CD4-positive, alpha-beta memory T cell (primary cell): ENCODE results near the gene NR2C1. TPM values are rescaled to one million over a fixed set of nuclear protein-coding genes. Genes with fewer than 3 reads are reported as not detected.

Experiments used
- CTCF ChIA-PET: fragments of 350-600 bp; sonication (Branson Sonifier 250); formaldehyde crosslinking; loops from one replicate; lab custom pipeline; 2021; ENCODE audit warnings: inconsistent platforms; ENCODE audit not compliant: partially characterized antibody; lab: Charles Lee
- POLR2A ChIA-PET: fragments of 350-600 bp; sonication (Branson Sonifier 250); formaldehyde crosslinking; loops from one replicate; lab custom pipeline; 2021; ENCODE audit not compliant: partially characterized antibody; lab: Charles Lee
- DNase-seq, 5 donors: peaks; one replicate each; pipeline versions ENCODE4 v3.0.0 to v3.0.0-alpha.2; 2020 to 2022; ENCODE audit warnings: mixed read lengths in 1 of 5
- H3K27ac ChIP-seq: one replicate; pipeline ENCODE4 v1.7.0; 2013; ENCODE audit warnings: low read depth, low read length
- H3K27me3 ChIP-seq: 2 replicates; pipeline ENCODE4 v1.7.0; 2013; ENCODE audit warnings: mild to moderate bottlenecking, low read length, moderate library complexity; ENCODE audit not compliant: insufficient read depth
- H3K36me3 ChIP-seq: 2 replicates; pipeline ENCODE4 v1.7.0; 2013; ENCODE audit warnings: mild to moderate bottlenecking, low read length, moderate library complexity; ENCODE audit not compliant: insufficient read depth
- H3K4me1 ChIP-seq: 2 replicates; pipeline ENCODE4 v1.7.0; 2013; ENCODE audit warnings: mild to moderate bottlenecking, low read length, moderate library complexity; ENCODE audit not compliant: insufficient read depth
- H3K4me3 ChIP-seq, 2 donors: one replicate each; pipeline ENCODE4 v1.7.0; 2013; ENCODE audit warnings: low read length in 2 of 2, mild to moderate bottlenecking in 1 of 2
- H3K9me3 ChIP-seq, 2 donors: one replicate each; pipeline ENCODE4 v1.7.0; 2013; ENCODE audit warnings: low read length in 2 of 2, control low read depth in 1 of 2; ENCODE audit not compliant: control insufficient read depth in 1 of 2
- H3K27ac Mint-ChIP-seq, 7 donors: one replicate each; pipeline ENCODE4 v1.8.0; 2020 to 2021; ENCODE audit warnings: mixed read lengths in 7 of 7, mild to moderate bottlenecking in 6 of 7, inconsistent platforms in 3 of 7, moderate library complexity in 3 of 7
- H3K27me3 Mint-ChIP-seq, 2 donors: one replicate each; pipeline ENCODE4 v1.8.0; 2020 to 2021; ENCODE audit warnings: mixed read lengths in 2 of 2
- H3K36me3 Mint-ChIP-seq, 2 donors: one replicate each; pipeline ENCODE4 v1.8.0; 2020 to 2021; ENCODE audit warnings: mixed read lengths in 2 of 2, inconsistent platforms in 1 of 2, mild to moderate bottlenecking in 1 of 2
- H3K4me1 Mint-ChIP-seq, 4 donors: one replicate each; pipeline ENCODE4 v1.8.0; 2020 to 2021; ENCODE audit warnings: mixed read lengths in 4 of 4, mild to moderate bottlenecking in 1 of 4
- H3K4me3 Mint-ChIP-seq, 8 donors: one replicate each; pipeline ENCODE4 v1.8.0; 2020 to 2021; ENCODE audit warnings: mixed read lengths in 8 of 8, mild to moderate bottlenecking in 7 of 8, moderate library complexity in 6 of 8, inconsistent platforms in 3 of 8
- H3K9me3 Mint-ChIP-seq, 8 donors: one replicate each; pipeline ENCODE4 v1.8.0; 2020 to 2021; ENCODE audit warnings: mixed read lengths in 8 of 8, mild to moderate bottlenecking in 5 of 8, inconsistent platforms in 3 of 8, moderate library complexity in 1 of 8
- intact Hi-C: fragments of 100-400 bp; cut with micrococcal nuclease; formaldehyde crosslinking; loops from one replicate; pipeline ENCODE4 v1.15.1; 2023
- polyA plus RNA-seq, 2 donors: library from polyadenylated mRNA; unstranded; fragments of 300-500 nt; fragmentation: Illumina TruSeq; gene quantifications; one replicate each; pipeline ENCODE4 v1.2.3, GENCODE V29; 2021
- total RNA-seq, 2 experiments: library from RNA; stranded (reverse); gene quantifications; one replicate each; pipeline ENCODE4 v1.2.3, GENCODE V29; 2021

Gene NR2C1
- total and polyA plus RNA-seq, 4 experiments from 2014 or later, result 8.5 to 55.4 (median 29.6) TPM

DNA sequence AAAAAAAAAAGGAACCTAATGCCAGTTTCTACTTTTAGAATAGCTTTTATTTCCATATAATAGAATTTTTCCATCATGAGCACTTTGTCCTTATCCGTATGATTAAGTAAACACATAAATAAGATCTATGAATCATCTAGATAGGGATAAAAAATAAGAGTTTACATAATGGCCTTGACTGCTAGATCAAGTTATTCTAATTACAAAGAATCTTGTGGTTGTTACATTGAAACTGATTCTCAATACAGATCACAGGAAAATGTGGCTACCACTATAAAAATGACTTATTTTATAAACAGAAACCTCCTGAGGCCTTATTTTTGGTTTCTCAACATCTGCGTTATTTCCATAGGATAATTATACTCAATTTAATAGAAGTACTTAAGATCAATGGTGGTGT lies 35.5 kb downstream of the NR2C1 start:
- Histone ChIP-seq H3K4me1 (peaks cover 7% of the 10 kb centered on the region), H3K36me3 (peaks cover 6% of the 10 kb centered on the region), H3K9me3 (no peaks in the 10 kb centered on the region), H3K4me3 (no peak overlapping the region), H3K27me3 (no peaks in the 10 kb centered on the region), H3K27ac (no peak overlapping the region)
- peaks cover 32 to 47% of the 10 kb centered on the region in 2 donors for H3K36me3 Mint-ChIP-seq
- H3K4me1 Mint-ChIP-seq, result peaks cover 14 to 28% (median 18%) of the 10 kb centered on the region in 4 donors
- intact Hi-C loops, result no loop called here
- CTCF ChIA-PET, result no interaction called here
- no peaks in the 10 kb centered on the region for H3K9me3 Mint-ChIP-seq
- H3K4me3 Mint-ChIP-seq, result no peak overlapping the region
- POLR2A ChIA-PET, result no interaction called here
- no peak overlapping the region for H3K27ac Mint-ChIP-seq
- H3K27me3 Mint-ChIP-seq, result no peaks in the 10 kb centered on the region
- DNase-seq, result no peak

- H3K9me3 ChIP-seq, result no peaks in the 10 kb centered on the region
- no peaks in the 10 kb centered on the region for H3K27me3 ChIP-seq
- peaks cover 6% of the 10 kb centered on the region for H3K36me3 ChIP-seq
- Mint-ChIP-seq H3K27me3 (no peaks in the 10 kb centered on the region), H3K36me3 (peaks cover 30 to 38% of the 10 kb centered on the region in 2 donors), H3K4me1 (peaks cover 10 to 15% (median 13%) of the 10 kb centered on the region in 4 donors), H3K4me3 (no peak overlapping the region), H3K9me3 (no peaks in the 10 kb centered on the region), H3K27ac (peak overlapping the region in 2 of 7 donors; percentile 1 to 18)
- ChIA-PET POLR2A (interaction anchor here (1.2 kb wide), 1 partner anchor 45 kb away, joined by 3 read pairs; no protein-coding TSS in a partner anchor), CTCF (no interaction called here)
- H3K27ac ChIP-seq, result no peak overlapping the region
- DNase-seq, result no peak
- H3K4me1 ChIP-seq, result no peaks in the 10 kb centered on the region
- H3K4me3 ChIP-seq, result no peak overlapping the region
- intact Hi-C loops, result no loop called here
These were observed 38.7 kb downstream of the NR2C1 start for GRCh38 chr12:95034750-95035149.

DNA sequence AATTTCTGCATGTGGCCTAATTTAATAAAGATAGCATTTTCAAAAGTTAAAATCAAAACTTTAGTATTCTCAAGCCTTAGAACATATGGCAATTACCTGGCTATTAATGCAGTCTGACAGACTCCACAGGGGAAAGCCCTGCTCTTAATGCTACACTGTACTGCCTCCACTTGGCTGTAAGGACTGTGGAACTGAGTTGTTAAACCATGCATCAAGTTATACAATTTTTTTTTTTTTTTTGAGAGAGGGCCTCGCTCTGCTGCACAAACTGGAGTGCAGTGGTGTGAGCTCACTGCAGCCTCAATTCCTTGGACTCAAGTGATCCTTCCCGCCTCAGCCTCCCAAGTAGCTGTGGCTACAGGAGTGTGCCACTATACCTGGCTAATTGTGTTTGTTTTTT lies 50.9 kb downstream of the NR2C1 start:
- Mint-ChIP-seq H3K4me3 (no peak overlapping the region), H3K4me1 (no peaks in the 10 kb centered on the region), H3K27ac (no peak overlapping the region), H3K27me3 (no peaks in the 10 kb centered on the region), H3K36me3 (peaks cover 29 to 33% of the 10 kb centered on the region in 2 donors), H3K9me3 (no peaks in the 10 kb centered on the region)
- ChIA-PET POLR2A (interaction anchor here (1.8 kb wide), 1 partner anchor 19 kb away, joined by 8 read pairs; the partner anchor contains the start of gene NDUFA12), CTCF (interaction anchor here (1.1 kb wide), 1 partner anchor 11 kb away, joined by 3 read pairs; no protein-coding TSS in a partner anchor)
- Histone ChIP-seq H3K27ac (no peak overlapping the region), H3K36me3 (peaks cover 8% of the 10 kb centered on the region), H3K27me3 (no peaks in the 10 kb centered on the region), H3K4me3 (no peak overlapping the region), H3K9me3 (no peaks in the 10 kb centered on the region), H3K4me1 (no peaks in the 10 kb centered on the region)
- intact Hi-C loops, result no loop called here
- DNase-seq, result no peak

- no peak overlapping the region for H3K4me3 Mint-ChIP-seq
- H3K27me3 Mint-ChIP-seq, result no peaks in the 10 kb centered on the region
These were observed 55.9 kb downstream of the NR2C1 start for GRCh38 chr12:95017482-95017881.

DNA sequence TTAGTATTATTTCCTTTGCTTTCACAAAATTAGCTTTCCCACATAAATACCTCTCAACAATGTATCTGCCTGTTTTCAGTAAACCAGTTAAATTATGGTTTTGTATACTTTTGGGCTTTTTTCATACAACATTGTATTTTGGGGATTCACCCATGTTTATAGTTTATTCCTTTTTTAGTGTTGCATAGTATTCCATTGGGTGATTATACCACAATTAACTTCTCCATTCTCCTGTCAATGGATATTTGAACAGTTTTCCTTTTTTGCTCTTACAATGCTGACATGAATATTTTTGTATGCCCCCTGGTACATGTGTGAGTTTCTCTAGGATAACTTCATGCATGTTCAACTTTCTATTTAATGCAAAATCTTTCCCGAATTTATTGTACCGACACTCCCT lies 57.3 kb downstream of the NR2C1 start:
- DNase-seq, result no peak
- no peak overlapping the region for H3K27ac Mint-ChIP-seq
- ChIA-PET CTCF (interaction anchor here (0.7 kb wide), 1 partner anchor 1288 kb away, joined by 3 read pairs; no protein-coding TSS in a partner anchor), POLR2A (interaction anchor here (3.5 kb wide), 1 partner anchor 13 kb away, joined by 17 read pairs; the partner anchor contains the start of gene NDUFA12)
- H3K27me3 ChIP-seq, result no peaks in the 10 kb centered on the region
- H3K4me1 Mint-ChIP-seq, result no peaks in the 10 kb centered on the region
- intact Hi-C loops, result no loop called here
- no peak overlapping the region for H3K4me3 Mint-ChIP-seq
- H3K36me3 Mint-ChIP-seq, result peaks cover 9 to 23% of the 10 kb centered on the region in 2 donors
- H3K9me3 Mint-ChIP-seq, result peaks cover 0 to 6% (median 3%) of the 10 kb centered on the region in 8 donors
- no peaks in the 10 kb centered on the region for H3K9me3 ChIP-seq
- no peaks in the 10 kb centered on the region for H3K4me1 ChIP-seq
- no peaks in the 10 kb centered on the region for H3K27me3 Mint-ChIP-seq
- no peaks in the 10 kb centered on the region for H3K36me3 ChIP-seq
- no peak overlapping the region for H3K27ac ChIP-seq
- no peak overlapping the region for H3K4me3 ChIP-seq

More at GRCh38 chr12:95017482-95017881, 55.9 kb downstream of the NR2C1 start:
- Histone ChIP-seq H3K36me3 (peaks cover 5% of the 10 kb centered on the region), H3K27me3 (no peaks in the 10 kb centered on the region), H3K27ac (no peak overlapping the region), H3K9me3 (no peaks in the 10 kb centered on the region), H3K4me1 (no peaks in the 10 kb centered on the region), H3K4me3 (no peak overlapping the region)
- DNase-seq, result no peak
- H3K36me3 Mint-ChIP-seq, result peaks cover 14 to 28% of the 10 kb centered on the region in 2 donors
- H3K9me3 Mint-ChIP-seq, result peaks cover 0 to 6% (median 2%) of the 10 kb centered on the region in 8 donors
- ChIA-PET POLR2A (no interaction called here), CTCF (no interaction called here)
- no peak overlapping the region for H3K27ac Mint-ChIP-seq
- intact Hi-C loops, result no loop called here
- no peaks in the 10 kb centered on the region for H3K4me1 Mint-ChIP-seq

DNA sequence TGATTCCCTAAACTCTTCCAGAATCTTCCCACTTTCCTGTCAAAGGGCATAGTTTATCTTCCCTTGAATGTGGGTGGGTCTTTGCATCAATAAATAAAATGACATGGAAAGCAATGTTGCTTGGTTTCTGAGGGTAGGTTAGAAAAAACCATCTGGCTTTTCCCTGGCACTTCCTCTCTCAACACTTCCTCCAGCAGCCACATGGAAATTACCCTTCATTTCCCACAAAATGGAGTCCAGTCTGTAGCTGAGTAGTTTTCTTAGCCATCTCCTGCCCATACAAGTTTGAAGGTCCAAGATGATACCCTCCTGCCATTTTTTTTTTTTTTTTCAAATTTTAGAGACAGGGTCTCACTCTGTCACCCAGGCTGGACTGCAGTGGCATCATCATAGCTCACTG lies 58.9 kb downstream of the NR2C1 start:
- intact Hi-C loops, result no loop called here
- H3K4me1 Mint-ChIP-seq, result no peaks in the 10 kb centered on the region
- Histone ChIP-seq H3K36me3 (no peaks in the 10 kb centered on the region), H3K4me3 (no peak overlapping the region), H3K4me1 (no peaks in the 10 kb centered on the region), H3K27me3 (no peaks in the 10 kb centered on the region), H3K9me3 (no peaks in the 10 kb centered on the region), H3K27ac (no peak overlapping the region)
- peaks cover 3 to 18% of the 10 kb centered on the region in 2 donors for H3K36me3 Mint-ChIP-seq
- CTCF ChIA-PET, result interaction anchor here (0.7 to 1.2 kb wide), 4 partner anchors 11 to 62 kb away, joined by 3 to 7 read pairs (median 4); partner anchors contain the start of gene NDUFA12
- no peaks in the 10 kb centered on the region for H3K27me3 Mint-ChIP-seq
- peaks cover 0 to 10% (median 6%) of the 10 kb centered on the region in 8 donors for H3K9me3 Mint-ChIP-seq
- peak overlapping the region in 1 of 7 donors; percentile 68 for H3K27ac Mint-ChIP-seq
- no peak overlapping the region for H3K4me3 Mint-ChIP-seq
- no peak for DNase-seq
- POLR2A ChIA-PET, result interaction anchor here (0.7 to 3.5 kb wide), 2 partner anchors 11 to 64 kb away, joined by 3 to 17 read pairs; partner anchors contain the start of gene NDUFA12

GRCh38 chr12:95006206-95006605 lies 67.2 kb downstream of the NR2C1 start:
- peaks cover 14 to 29% (median 19%) of the 10 kb centered on the region in 4 donors for H3K4me1 Mint-ChIP-seq
- Histone ChIP-seq H3K27me3 (no peaks in the 10 kb centered on the region), H3K4me1 (peaks cover 33% of the 10 kb centered on the region), H3K9me3 (no peaks in the 10 kb centered on the region), H3K4me3 (no peak overlapping the region), H3K36me3 (no peaks in the 10 kb centered on the region), H3K27ac (no peak overlapping the region)
- H3K27me3 Mint-ChIP-seq, result no peaks in the 10 kb centered on the region
- peak overlapping the region in 4 of 7 donors; percentile 13 to 70 (median 32) for H3K27ac Mint-ChIP-seq
- peaks cover 0 to 40% (median 26%) of the 10 kb centered on the region in 8 donors for H3K9me3 Mint-ChIP-seq
- peak overlapping the region in 2 of 8 donors; percentile 3 to 36 for H3K4me3 Mint-ChIP-seq
- intact Hi-C loops, result loop anchor here (10.0 kb wide), 1 partner anchor 541 kb away; no protein-coding TSS in a partner anchor
- ChIA-PET POLR2A (interaction anchor here (0.6 to 1.8 kb wide), 2 partner anchors 16 to 51 kb away, joined by 3 read pairs; no protein-coding TSS in a partner anchor), CTCF (interaction anchor here (1.4 kb wide), 1 partner anchor 16 kb away, joined by 3 read pairs; no protein-coding TSS in a partner anchor)
- peak in 1 of 5 donors; percentile 4 for DNase-seq
- H3K36me3 Mint-ChIP-seq, result peaks cover 8 to 15% of the 10 kb centered on the region in 2 donors
